Measurements from ENCODE around the gene TIMP4.

Gene TIMP4

GRCh38 chr3:12116870-12117269 lies 41.8 kb downstream of the TIMP4 start:
- H3K4me3 ChIP-seq (ENCODE audit: low read depth, low read length) = no peak overlapping the region
- TF ChIP-seq, protein P1, sequence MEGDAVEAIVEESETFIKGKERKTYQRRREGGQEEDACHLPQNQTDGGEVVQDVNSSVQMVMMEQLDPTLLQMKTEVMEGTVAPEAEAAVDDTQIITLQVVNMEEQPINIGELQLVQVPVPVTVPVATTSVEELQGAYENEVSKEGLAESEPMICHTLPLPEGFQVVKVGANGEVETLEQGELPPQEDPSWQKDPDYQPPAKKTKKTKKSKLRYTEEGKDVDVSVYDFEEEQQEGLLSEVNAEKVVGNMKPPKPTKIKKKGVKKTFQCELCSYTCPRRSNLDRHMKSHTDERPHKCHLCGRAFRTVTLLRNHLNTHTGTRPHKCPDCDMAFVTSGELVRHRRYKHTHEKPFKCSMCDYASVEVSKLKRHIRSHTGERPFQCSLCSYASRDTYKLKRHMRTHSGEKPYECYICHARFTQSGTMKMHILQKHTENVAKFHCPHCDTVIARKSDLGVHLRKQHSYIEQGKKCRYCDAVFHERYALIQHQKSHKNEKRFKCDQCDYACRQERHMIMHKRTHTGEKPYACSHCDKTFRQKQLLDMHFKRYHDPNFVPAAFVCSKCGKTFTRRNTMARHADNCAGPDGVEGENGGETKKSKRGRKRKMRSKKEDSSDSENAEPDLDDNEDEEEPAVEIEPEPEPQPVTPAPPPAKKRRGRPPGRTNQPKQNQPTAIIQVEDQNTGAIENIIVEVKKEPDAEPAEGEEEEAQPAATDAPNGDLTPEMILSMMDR (IDR thresholded peaks at IDR 0.05; ENCODE audit: low read depth, low read length, missing control alignments) = no peak
- DNase-seq (ENCODE audit: low read depth) = no peak

DNA sequence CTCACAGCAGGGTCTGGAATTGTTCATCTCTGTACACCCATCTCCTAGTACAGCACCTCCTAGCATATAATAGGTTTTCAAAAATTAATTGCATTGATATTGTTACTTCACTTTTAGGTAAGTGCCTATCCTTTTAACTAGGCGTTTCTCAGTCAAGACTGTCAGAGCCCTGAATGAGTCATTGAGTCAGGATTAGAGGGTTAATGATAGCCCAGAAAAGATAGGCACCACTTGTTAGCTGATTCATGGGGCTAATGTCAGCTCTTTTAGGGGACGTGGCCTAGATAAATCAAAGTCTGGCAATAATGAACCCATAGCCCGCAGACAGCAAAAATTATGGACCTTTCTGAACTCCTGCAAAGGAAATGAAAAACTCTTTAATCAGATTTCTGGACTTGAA lies 42.9 kb downstream of the TIMP4 start:
- no peak for DNase-seq (ENCODE audit: low read depth)
- no peak overlapping the region for H3K4me3 ChIP-seq (ENCODE audit: low read depth, low read length)
- TF ChIP-seq, protein P1 (IDR thresholded peaks at IDR 0.05; ENCODE audit: low read depth, low read length, missing control alignments) = no peak

GRCh38 chr3:12115104-12115503 lies 43.6 kb downstream of the TIMP4 start:
- TF ChIP-seq, protein P1 (IDR thresholded peaks at IDR 0.05; ENCODE audit: low read depth, low read length, missing control alignments) = no peak
- no peak overlapping the region for H3K4me3 ChIP-seq (ENCODE audit: low read depth, low read length)
- DNase-seq (ENCODE audit: low read depth) = no peak

DNA sequence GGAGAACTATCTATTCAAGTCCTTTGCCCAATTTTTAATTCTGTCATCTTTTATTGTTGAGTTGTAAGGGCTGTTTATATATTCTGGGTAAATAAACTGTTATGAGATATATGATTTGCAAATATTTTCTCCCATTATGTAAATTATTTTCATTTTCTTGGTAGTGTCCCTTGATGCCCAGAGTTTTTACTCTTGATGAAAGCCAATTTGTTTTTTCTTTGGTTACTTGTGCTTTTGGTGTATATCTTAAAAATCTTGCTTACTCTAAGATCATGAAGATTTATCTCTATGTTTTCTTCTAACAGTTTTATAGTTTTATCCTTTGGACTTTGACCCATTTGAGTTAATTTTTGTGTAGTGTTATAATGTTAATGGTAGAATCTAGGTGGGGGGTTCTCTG lies 44.5 kb downstream of the TIMP4 start:
- TF ChIP-seq, protein P1 (IDR thresholded peaks at IDR 0.05; ENCODE audit: low read depth, low read length, missing control alignments) = no peak
- no peak overlapping the region for H3K4me3 ChIP-seq (ENCODE audit: low read depth, low read length)
- DNase-seq (ENCODE audit: low read depth) = no peak

DNA sequence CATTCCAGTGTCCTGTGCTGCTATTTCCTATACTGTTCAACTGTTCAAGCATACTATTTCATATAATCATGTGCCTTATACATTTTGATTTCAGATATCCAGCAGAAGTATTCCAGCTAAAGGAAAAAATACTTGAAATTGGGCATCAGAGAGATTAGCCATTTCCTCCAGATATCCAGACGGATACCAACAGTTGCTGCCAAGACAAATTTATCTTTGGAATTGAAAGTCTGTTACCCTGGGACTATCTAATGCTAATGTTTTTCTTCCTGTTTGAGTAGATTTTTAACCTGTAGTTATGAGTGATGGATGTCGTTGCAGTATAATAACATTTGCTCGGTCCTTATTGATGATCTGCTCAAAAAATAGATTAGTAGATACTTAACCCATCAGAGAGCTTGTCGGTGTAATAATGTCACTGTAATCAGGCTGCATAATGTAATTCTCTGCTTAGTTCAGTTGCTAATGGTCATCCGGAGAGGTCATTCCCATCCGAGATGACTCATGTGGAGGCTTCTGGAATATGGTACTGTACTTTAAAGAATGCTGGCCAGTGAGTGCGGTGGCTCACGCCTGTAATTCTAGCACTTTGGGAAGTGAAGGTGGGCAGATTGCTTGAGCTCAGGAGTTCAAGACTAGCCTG lies 51.5 kb downstream of the TIMP4 start:
- TF ChIP-seq, protein P1 (IDR thresholded peaks at IDR 0.05; ENCODE audit: low read depth, low read length, missing control alignments) = no peak
- no peak for DNase-seq (ENCODE audit: low read depth)
- no peak overlapping the region for H3K4me3 ChIP-seq (ENCODE audit: low read depth, low read length)

Measured in GM12864 (cell line).